WTC11 (cell line): ENCODE measurements around the gene SVEP1. TPM values are rescaled to one million over a fixed set of nuclear protein-coding genes. Genes with fewer than 3 reads are reported as not detected.

Source experiments
- ATAC-seq: fragments of 200-7000 bp; cut with Tn5 transposase; 2 replicates; pipeline ENCODE4 v1.10.0; 2021; ENCODE audit warnings: mild to moderate bottlenecking, moderate library complexity
- CTCF ChIA-PET: fragments of 300-600 bp; sonication (Branson Sonifier 250); formaldehyde crosslinking; loops from one replicate; lab custom pipeline; 2021; ENCODE audit warnings: antibody characterized with exemption; lab: Charles Lee
- POLR2A ChIA-PET: fragments of 350-600 bp; sonication (Branson Sonifier 250); formaldehyde crosslinking; loops from one replicate; lab custom pipeline; 2021; ENCODE audit warnings: antibody characterized with exemption; lab: Charles Lee
- DNase-seq: peaks from one replicate; pipeline ENCODE4 v3.0.0; 2021; ENCODE audit warnings: low spot score
- H3K27ac Mint-ChIP-seq: 2 replicates; pipeline ENCODE4 v1.8.0; 2021; ENCODE audit warnings: mixed read lengths
- H3K27me3 Mint-ChIP-seq: 2 replicates; pipeline ENCODE4 v1.8.0; 2021; ENCODE audit warnings: low read depth, mild to moderate bottlenecking, moderate library complexity, mixed read lengths
- H3K36me3 Mint-ChIP-seq: 2 replicates; pipeline ENCODE4 v1.8.0; 2021; ENCODE audit warnings: mixed read lengths
- H3K4me1 Mint-ChIP-seq: 2 replicates; pipeline ENCODE4 v1.8.0; 2022; ENCODE audit warnings: mixed read lengths
- H3K4me3 Mint-ChIP-seq: 2 replicates; pipeline ENCODE4 v1.8.0; 2021; ENCODE audit warnings: mild to moderate bottlenecking, moderate library complexity, mixed read lengths
- H3K9me3 Mint-ChIP-seq: 2 replicates; pipeline ENCODE4 v1.8.0; 2021; ENCODE audit warnings: mixed read lengths
- AFF4 ChIP-seq: sonication (generic); formaldehyde crosslinking; IDR thresholded peaks from 2 replicates; pipeline ENCODE4 v1.8.1; 2023; ENCODE audit warnings: mild to moderate bottlenecking, missing genetic modification reagents, borderline replicate concordance
- ATF3 ChIP-seq: sonication (generic); formaldehyde crosslinking; conservative IDR thresholded peaks from 2 replicates; pipeline ENCODE4 v1.8.1; 2022; ENCODE audit warnings: mild to moderate bottlenecking, missing genetic modification reagents
- CTCF ChIP-seq: fragments of 200-600 bp; IDR thresholded peaks from 2 replicates; pipeline ENCODE4 v1.8.0; 2022; ENCODE audit warnings: antibody characterized with exemption
- E2F1 ChIP-seq: sonication (generic); formaldehyde crosslinking; IDR thresholded peaks from 2 replicates; pipeline ENCODE4 v1.8.0; 2022; ENCODE audit warnings: mild to moderate bottlenecking, missing genetic modification reagents
- FOXJ3 ChIP-seq: sonication (generic); formaldehyde crosslinking; IDR thresholded peaks from 2 replicates; pipeline ENCODE4 v1.9.0; 2021; ENCODE audit warnings: missing genetic modification reagents, mild to moderate bottlenecking, borderline replicate concordance
- FOXP1 ChIP-seq: sonication (generic); formaldehyde crosslinking; IDR thresholded peaks from 2 replicates; pipeline ENCODE4 v1.8.0; 2022; ENCODE audit warnings: missing genetic modification reagents, mild to moderate bottlenecking, moderate library complexity, borderline replicate concordance
- MAX ChIP-seq: sonication (generic); formaldehyde crosslinking; IDR thresholded peaks from 2 replicates; pipeline ENCODE4 v1.8.0; 2022; ENCODE audit warnings: mild to moderate bottlenecking, missing genetic modification reagents
- MLX ChIP-seq: sonication (generic); formaldehyde crosslinking; IDR thresholded peaks from 2 replicates; pipeline ENCODE4 v1.8.1; 2023; ENCODE audit warnings: mild to moderate bottlenecking, missing genetic modification reagents, moderate library complexity
- NFATC4 ChIP-seq: fragments of 250-450 bp; sonication (Bioruptor Pico); IDR thresholded peaks from 2 replicates; pipeline ENCODE4 v1.9.0; 2021; ENCODE audit warnings: mild to moderate bottlenecking
- NR3C1 ChIP-seq: sonication (generic); formaldehyde crosslinking; conservative IDR thresholded peaks from 2 replicates; pipeline ENCODE4 v1.8.1; 2023; ENCODE audit warnings: low read depth, mild to moderate bottlenecking, missing genetic modification reagents
- PRDM15 ChIP-seq: sonication (generic); formaldehyde crosslinking; IDR thresholded peaks from 2 replicates; pipeline ENCODE4 v1.8.0; 2022; ENCODE audit warnings: missing genetic modification reagents
- PREB ChIP-seq: sonication (generic); formaldehyde crosslinking; IDR thresholded peaks from 2 replicates; pipeline ENCODE4 v1.8.1; 2022; ENCODE audit warnings: mild to moderate bottlenecking, missing genetic modification reagents, moderate library complexity, borderline replicate concordance
- PRRX2 ChIP-seq: fragments of 250-450 bp; sonication (Bioruptor Pico); IDR thresholded peaks from 2 replicates; pipeline ENCODE4 v1.8.0; 2021; ENCODE audit warnings: mild to moderate bottlenecking
- RELA ChIP-seq: sonication (generic); formaldehyde crosslinking; IDR thresholded peaks from 2 replicates; pipeline ENCODE4 v1.8.1; 2022; ENCODE audit warnings: missing genetic modification reagents, mild to moderate bottlenecking, borderline replicate concordance
- SMAD4 ChIP-seq: sonication (generic); formaldehyde crosslinking; IDR thresholded peaks from 2 replicates; pipeline ENCODE4 v1.8.0; 2022; ENCODE audit warnings: mild to moderate bottlenecking, missing genetic modification reagents
- SOX15 ChIP-seq: fragments of 250-450 bp; sonication (Bioruptor Pico); IDR thresholded peaks from 2 replicates; pipeline ENCODE4 v1.9.0; 2021; ENCODE audit warnings: mild to moderate bottlenecking
- TEAD1 ChIP-seq: sonication (generic); formaldehyde crosslinking; IDR thresholded peaks from 2 replicates; pipeline ENCODE4 v1.8.0; 2022; ENCODE audit warnings: mild to moderate bottlenecking, missing genetic modification reagents
- USF1 ChIP-seq: sonication (generic); formaldehyde crosslinking; IDR thresholded peaks from 2 replicates; pipeline ENCODE4 v1.8.0; 2022; ENCODE audit warnings: mild to moderate bottlenecking, missing genetic modification reagents
- ZNF219 ChIP-seq: sonication (generic); formaldehyde crosslinking; IDR thresholded peaks from 2 replicates; pipeline ENCODE4 v1.8.0; 2023; ENCODE audit warnings: missing genetic modification reagents, mild to moderate bottlenecking, borderline replicate concordance
- ZNF263 ChIP-seq: sonication (generic); formaldehyde crosslinking; IDR thresholded peaks from 2 replicates; pipeline ENCODE4 v1.8.1; 2022; ENCODE audit warnings: low read depth, mild to moderate bottlenecking, moderate library complexity, missing genetic modification reagents
- ZNF416 ChIP-seq: fragments of 250-450 bp; sonication (Bioruptor Pico); IDR thresholded peaks from 2 replicates; pipeline ENCODE4 v1.9.0; 2021; ENCODE audit warnings: mild to moderate bottlenecking, inconsistent platforms
- ZNF671 ChIP-seq: fragments of 250-450 bp; sonication (Bioruptor Pico); IDR thresholded peaks from 2 replicates; pipeline ENCODE4 v1.8.0; 2021; ENCODE audit warnings: mild to moderate bottlenecking
- total RNA-seq: library from RNA; stranded (reverse); gene quantifications from 3 replicates; pipeline ENCODE4 v1.2.3, GENCODE V29; 2021

SVEP1 gene
- total RNA-seq, 1 experiment from 2014 or later = 0.74 TPM

- Mint-ChIP-seq H3K27ac (no peak overlapping the region), H3K9me3 (peaks cover 14% of the 10 kb centered on the region; the same call in 1 of the 2 replicates), H3K4me3 (no peak overlapping the region), H3K36me3 (no peaks in the 10 kb centered on the region), H3K4me1 (no peaks in the 10 kb centered on the region), H3K27me3 (no peaks in the 10 kb centered on the region; the same call in 1 of the 2 replicates)
- ChIA-PET CTCF (no interaction called here), POLR2A (no interaction called here)
- no peak for ATAC-seq
- TF ChIP-seq ZNF671 (no peak), ZNF263 (no peak), SMAD4 (CRISPR knock-in tag) (no peak), USF1 (CRISPR knock-in tag) (no peak), FOXP1 (CRISPR knock-in tag) (no peak), MLX (no peak), NR3C1 (no peak)
- no peak for DNase-seq
These were observed 92.3 kb downstream of the SVEP1 start for GRCh38 chr9:110487196-110487595.

- Mint-ChIP-seq H3K27ac (no peak overlapping the region), H3K4me3 (no peak overlapping the region), H3K27me3 (no peaks in the 10 kb centered on the region; the same call in 1 of the 2 replicates), H3K9me3 (peaks cover 14% of the 10 kb centered on the region; the same call in 1 of the 2 replicates), H3K36me3 (no peaks in the 10 kb centered on the region), H3K4me1 (no peaks in the 10 kb centered on the region)
- no peak for DNase-seq
- CTCF ChIA-PET = interaction anchor here (0.7 kb wide), 1 partner anchor 573 kb away, joined by 3 read pairs; no protein-coding TSS in a partner anchor
- POLR2A ChIA-PET = no interaction called here
- no peak for ATAC-seq
- TF ChIP-seq ZNF219 = no peak
- no peak for TF ChIP-seq CTCF
- no peak for TF ChIP-seq RELA (CRISPR knock-in tag)
- no peak for TF ChIP-seq FOXP1 (CRISPR knock-in tag)
- TF ChIP-seq E2F1 (CRISPR knock-in tag) = no peak
- TF ChIP-seq AFF4 (CRISPR knock-in tag) = no peak
- TF ChIP-seq NFATC4 (CRISPR knock-in tag) = no peak
- TF ChIP-seq ATF3 (CRISPR knock-in tag) = no peak
- no peak for TF ChIP-seq FOXJ3 (CRISPR knock-in tag)
- no peak for TF ChIP-seq MAX (CRISPR knock-in tag)
- no peak for TF ChIP-seq ZNF416 (CRISPR knock-in tag)
- TF ChIP-seq PRDM15 = no peak
- no peak for TF ChIP-seq SOX15
- no peak for TF ChIP-seq PRRX2 (CRISPR knock-in tag)
- no peak for TF ChIP-seq PREB
- TF ChIP-seq TEAD1 (CRISPR knock-in tag) = no peak
These were observed 93.3 kb downstream of the SVEP1 start for GRCh38 chr9:110486218-110486617.
